Nephron progenitor cell (in vitro differentiated cells): ENCODE data around the gene STK10.

Experiments used
- DNase-seq: peaks from one replicate; pipeline ENCODE4 v3.0.0; 2021
- H3K27ac Mint-ChIP-seq: 2 replicates; pipeline ENCODE4 v1.8.0; 2021; ENCODE audit warnings: mild to moderate bottlenecking, moderate library complexity, mixed read lengths
- H3K27me3 Mint-ChIP-seq: 2 replicates; pipeline ENCODE4 v1.8.0; 2021; ENCODE audit warnings: mild to moderate bottlenecking, low read depth, mixed read lengths; ENCODE audit not compliant: poor library complexity
- H3K36me3 Mint-ChIP-seq: 2 replicates; pipeline ENCODE4 v1.8.0; 2021; ENCODE audit warnings: low read depth, mixed read lengths
- H3K4me1 Mint-ChIP-seq: 2 replicates; pipeline ENCODE4 v1.8.0; 2021; ENCODE audit warnings: mixed read lengths
- H3K4me3 Mint-ChIP-seq: 2 replicates; pipeline ENCODE4 v1.8.0; 2021; ENCODE audit warnings: mild to moderate bottlenecking, moderate library complexity, mixed read lengths
- H3K9me3 Mint-ChIP-seq: 2 replicates; pipeline ENCODE4 v1.8.0; 2021; ENCODE audit warnings: mild to moderate bottlenecking, moderate library complexity, mixed read lengths
- CTCF ChIP-seq: fragments of 200-600 bp; sonication (generic); IDR thresholded peaks from 2 replicates; pipeline ENCODE4 v1.5.0; 2021; ENCODE audit warnings: antibody characterized with exemption

Gene STK10

DNA sequence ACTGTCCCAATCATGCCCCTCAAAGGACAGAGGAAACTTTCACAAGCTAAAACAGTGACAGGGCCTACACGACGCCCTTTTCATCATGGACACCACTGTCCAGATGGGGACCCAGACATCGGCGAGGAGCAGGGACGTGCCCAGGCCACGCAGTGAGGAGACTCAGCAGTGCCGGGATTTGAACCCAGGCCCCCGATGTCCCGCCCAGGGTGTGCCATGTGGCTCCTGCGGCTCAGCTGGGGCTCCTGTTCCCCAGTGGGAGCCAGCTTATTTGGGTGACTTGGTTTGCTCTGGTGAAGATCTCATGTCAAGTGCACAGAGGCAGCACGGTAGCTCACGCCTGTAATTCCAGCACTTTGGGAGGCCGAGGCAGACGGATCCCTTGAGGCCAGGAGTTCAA, 82.2 kb downstream of the STK10 start:
- Mint-ChIP-seq H3K9me3 (no peaks in the 10 kb centered on the region), H3K27me3 (peaks cover 9% of the 10 kb centered on the region), H3K4me3 (no peak overlapping the region), H3K27ac (no peak overlapping the region), H3K4me1 (peaks cover 61% of the 10 kb centered on the region), H3K36me3 (no peaks in the 10 kb centered on the region)
- TF ChIP-seq CTCF: no peak
- DNase-seq: no peak

- Mint-ChIP-seq H3K36me3 (no peaks in the 10 kb centered on the region), H3K27ac (peak overlapping the region; percentile 49), H3K9me3 (no peaks in the 10 kb centered on the region), H3K27me3 (peaks cover 8% of the 10 kb centered on the region), H3K4me3 (no peak overlapping the region), H3K4me1 (peaks cover 53% of the 10 kb centered on the region)
- no peak for TF ChIP-seq CTCF
- DNase-seq: no peak
Observed at GRCh38 chr5:172104801-172105701, 83.0 kb downstream of the STK10 start.

DNA sequence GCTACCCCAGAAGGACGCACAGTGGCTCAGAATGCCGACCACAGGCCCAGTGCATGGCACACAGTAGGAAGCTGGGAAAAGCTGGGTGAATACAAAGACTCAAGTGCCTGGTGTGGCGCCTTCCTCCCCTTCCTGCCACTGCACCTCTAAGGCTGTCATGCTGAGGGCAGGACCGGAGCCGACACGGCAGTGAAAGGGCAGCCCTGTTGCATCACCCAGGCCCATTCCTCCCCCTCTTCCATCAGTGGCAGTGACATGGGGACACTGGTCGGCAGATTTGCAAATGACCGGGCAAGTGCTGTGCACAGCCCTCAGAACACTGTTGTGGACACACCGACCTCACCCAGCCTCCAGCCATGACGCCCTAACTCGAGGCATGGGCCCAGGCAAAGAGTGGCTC, 84.0 kb downstream of the STK10 start:
- TF ChIP-seq CTCF: no peak
- H3K9me3 Mint-ChIP-seq: no peaks in the 10 kb centered on the region
- peaks cover 6% of the 10 kb centered on the region for H3K27me3 Mint-ChIP-seq
- no peaks in the 10 kb centered on the region for H3K36me3 Mint-ChIP-seq
- H3K4me3 Mint-ChIP-seq: no peak overlapping the region
- DNase-seq: no peak
- H3K4me1 Mint-ChIP-seq: peaks cover 47% of the 10 kb centered on the region
- peak overlapping the region; percentile 29 for H3K27ac Mint-ChIP-seq

DNA sequence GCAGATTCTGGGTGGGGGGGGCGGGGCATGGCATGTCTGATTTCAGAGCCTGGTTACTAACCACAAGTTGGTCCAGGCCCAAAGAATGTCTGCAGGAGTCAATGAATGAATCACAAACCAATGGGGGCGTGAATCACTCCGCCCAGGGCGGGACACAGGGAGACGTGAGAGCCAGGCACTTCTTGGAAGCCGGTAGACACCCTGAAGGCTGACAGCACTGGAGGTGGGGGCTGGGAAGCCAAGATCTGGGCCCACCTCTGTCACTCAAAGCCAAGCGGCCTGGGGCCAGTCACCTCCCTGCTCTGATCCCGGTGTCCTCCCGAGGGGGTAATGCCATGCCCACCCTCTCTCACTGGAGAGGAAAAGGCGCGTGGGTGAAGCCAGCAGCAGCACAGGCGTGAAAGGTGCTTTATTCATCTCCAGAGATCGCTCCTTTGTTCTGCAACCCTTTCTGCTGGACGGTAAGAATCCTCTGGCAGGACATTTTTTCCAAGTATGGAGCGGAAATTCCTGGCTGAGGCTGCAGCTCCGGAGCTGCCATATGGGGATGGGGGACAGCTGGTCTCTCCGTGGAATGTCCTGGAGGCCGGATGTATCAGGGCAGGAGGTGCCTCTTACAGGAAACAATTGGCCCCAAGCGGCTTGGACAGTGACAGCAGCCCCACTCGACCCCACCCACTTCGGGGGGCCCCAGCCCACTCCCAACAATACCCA, 85.0 kb downstream of the STK10 start:
- Mint-ChIP-seq H3K4me1 (peaks cover 47% of the 10 kb centered on the region), H3K4me3 (no peak overlapping the region), H3K27ac (peak overlapping the region; percentile 45), H3K27me3 (peaks cover 6% of the 10 kb centered on the region), H3K9me3 (no peaks in the 10 kb centered on the region), H3K36me3 (no peaks in the 10 kb centered on the region)
- DNase-seq: peak; percentile 30
- TF ChIP-seq CTCF: no peak

- H3K4me3 Mint-ChIP-seq: no peak overlapping the region
- no peak for DNase-seq
- peaks cover 55% of the 10 kb centered on the region for H3K4me1 Mint-ChIP-seq
- peaks cover 8% of the 10 kb centered on the region for H3K27me3 Mint-ChIP-seq
- H3K27ac Mint-ChIP-seq: peak overlapping the region; percentile 83
- H3K9me3 Mint-ChIP-seq: no peaks in the 10 kb centered on the region
- TF ChIP-seq CTCF: no peak
- no peaks in the 10 kb centered on the region for H3K36me3 Mint-ChIP-seq
Observed at GRCh38 chr5:172102218-172102870, 85.7 kb downstream of the STK10 start.
